GM18511 (cell line): ENCODE measurements around the gene TALDO1.

ENCODE experiments used
- ATAC-seq: cut with Tn5 transposase; IDR thresholded peaks from one replicate; pipeline ENCODE4 v1.9.1; 2021; ENCODE audit warnings: mild to moderate bottlenecking, moderate library complexity; ENCODE audit not compliant: unreplicated experiment

Gene TALDO1

GRCh38 chr11:798093-798713 lies 50.9 kb downstream of the TALDO1 start, which contains the start of gene SLC25A22:
TSS of gene SLC25A22 (minus strand) at chr11:798281. CDS start at chr11:795006, 3,275 bp downstream.
- ATAC-seq, result peak; percentile 71

DNA sequence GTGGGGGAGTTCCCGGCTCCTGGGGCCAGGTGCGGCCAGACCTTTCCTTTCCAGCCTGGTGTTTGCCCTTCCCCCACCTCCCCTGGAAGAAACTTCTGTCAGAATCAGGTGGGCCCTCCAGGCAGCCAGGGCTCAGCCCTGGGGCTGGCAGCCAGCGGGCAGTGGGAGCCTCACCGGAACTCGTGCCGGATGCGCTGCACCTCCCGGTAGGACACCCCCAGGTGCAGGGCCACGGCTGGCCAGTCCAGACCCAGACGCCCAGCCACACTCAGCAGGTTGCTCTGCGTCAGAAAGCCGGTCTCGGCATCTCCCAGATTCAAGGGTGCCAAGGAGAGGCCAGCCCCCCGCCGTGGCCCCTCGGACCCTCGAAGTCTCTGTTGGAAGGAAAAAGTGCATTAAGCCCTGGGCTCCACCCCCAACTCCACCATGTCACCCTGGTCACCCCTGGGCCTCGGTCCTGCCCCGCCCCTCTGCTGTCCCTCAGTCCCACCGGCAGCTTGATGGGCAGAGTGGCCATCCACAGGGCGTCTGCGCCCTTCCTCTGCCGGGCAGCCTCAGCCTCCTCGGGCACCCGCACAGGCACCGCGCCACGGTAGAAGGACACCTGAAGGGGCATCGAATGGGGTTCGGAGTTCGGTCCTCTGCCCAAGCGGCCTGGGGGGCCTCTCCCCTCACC lies 52.5 kb downstream of the TALDO1 start:
- no peak for ATAC-seq

- no peak for ATAC-seq
Observed at GRCh38 chr11:800473-800872, 53.2 kb downstream of the TALDO1 start.

DNA sequence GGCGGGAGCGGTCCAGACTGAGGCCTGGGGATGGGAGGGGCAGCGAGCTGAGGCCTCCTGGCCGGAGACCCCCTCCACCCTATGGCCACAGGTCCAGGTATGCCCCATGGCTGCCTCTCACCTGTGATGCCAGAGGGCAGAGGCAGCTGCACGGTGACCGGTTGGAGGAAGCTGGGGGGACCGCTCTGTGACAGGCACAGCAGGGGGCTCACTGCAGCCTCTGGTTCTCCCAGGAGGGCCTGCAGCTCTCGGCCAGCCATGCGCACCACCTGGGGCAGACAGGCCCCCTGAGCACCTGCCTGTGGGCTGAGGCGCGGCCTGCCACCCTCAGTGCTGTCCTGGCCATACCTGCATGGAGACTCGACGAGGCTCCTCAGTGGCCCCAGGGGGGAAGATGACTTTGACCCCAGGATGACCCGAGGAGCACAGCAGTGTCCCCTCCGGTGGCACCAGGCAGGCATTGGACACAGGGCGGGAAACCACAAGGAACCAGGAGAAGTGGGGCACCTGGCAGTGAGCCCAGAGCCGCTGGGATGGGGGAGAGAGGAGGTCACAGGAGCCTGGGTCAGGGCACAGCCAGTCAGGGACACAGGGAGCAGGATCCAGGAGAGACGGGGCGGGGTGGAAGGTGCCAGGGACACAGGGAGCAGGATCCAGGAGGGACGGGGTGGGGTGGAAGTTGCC lies 54.0 kb downstream of the TALDO1 start:
- no peak for ATAC-seq

- no peak for ATAC-seq
Observed at GRCh38 chr11:802018-802617, 54.9 kb downstream of the TALDO1 start.

DNA sequence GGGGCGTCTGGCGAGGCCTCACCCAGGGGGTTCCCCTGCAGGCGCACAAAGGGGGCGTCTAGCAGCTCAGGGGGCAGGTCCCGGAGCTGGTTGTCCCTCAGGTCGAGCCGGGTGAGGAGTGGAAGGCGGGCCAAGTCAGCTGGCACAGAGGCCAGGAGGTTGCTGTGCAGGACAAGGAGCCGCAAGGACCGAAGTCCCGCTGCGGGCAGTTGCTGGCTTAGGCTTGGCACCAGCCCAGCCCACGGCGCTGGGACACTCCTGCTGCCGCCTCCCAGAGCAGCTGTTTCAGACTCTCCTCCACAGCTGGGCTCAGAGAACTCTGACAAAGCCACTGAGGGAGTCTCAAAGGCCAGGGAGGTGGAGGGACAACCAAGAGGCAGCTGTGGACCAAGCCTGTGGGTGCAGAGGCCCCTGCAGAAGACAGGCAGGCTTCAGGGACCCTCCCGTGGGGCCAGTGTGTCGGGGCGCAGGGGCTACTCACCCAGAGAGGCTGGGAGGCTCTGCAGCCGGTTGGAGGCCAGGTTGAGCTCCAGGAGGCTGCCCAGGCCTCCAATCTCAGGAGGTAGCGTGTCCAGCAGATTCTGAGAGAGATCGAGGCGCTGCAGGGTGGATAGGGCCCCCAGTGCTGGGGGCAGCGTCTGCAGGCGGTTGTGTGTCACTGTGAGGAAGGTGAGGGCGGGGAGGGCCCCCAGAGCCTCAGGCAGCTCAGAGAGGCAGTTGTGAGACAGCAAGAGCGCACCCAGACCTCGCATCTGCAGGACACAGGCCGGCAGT lies 55.6 kb downstream of the TALDO1 start:
- ATAC-seq, result no peak

- ATAC-seq, result no peak
Observed at GRCh38 chr11:803467-803742, 56.1 kb downstream of the TALDO1 start.

- ATAC-seq, result no peak
Observed at GRCh38 chr11:803770-804598, 56.7 kb downstream of the TALDO1 start.

DNA sequence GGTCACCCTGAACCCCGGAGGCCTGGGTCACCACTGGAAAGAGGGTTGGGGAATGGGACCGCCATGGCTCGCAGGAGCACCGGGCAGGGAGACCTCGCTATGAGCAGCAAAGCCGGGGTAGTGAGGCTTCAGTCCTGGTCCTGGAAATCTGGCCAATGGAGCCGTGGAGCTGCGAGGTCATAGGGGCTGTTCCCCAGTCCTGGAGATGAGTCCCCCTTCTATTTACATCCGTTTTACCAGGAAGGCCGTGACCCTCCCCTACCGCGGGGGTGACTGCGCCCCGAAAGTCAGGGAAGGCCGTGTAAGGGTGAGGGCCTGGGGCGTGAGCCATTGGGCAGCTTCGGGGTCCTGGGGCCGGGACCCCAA lies 57.3 kb downstream of the TALDO1 start:
- ATAC-seq, result no peak

GRCh38 chr11:808427-809286 lies 61.4 kb downstream of the TALDO1 start:
- no peak for ATAC-seq

DNA sequence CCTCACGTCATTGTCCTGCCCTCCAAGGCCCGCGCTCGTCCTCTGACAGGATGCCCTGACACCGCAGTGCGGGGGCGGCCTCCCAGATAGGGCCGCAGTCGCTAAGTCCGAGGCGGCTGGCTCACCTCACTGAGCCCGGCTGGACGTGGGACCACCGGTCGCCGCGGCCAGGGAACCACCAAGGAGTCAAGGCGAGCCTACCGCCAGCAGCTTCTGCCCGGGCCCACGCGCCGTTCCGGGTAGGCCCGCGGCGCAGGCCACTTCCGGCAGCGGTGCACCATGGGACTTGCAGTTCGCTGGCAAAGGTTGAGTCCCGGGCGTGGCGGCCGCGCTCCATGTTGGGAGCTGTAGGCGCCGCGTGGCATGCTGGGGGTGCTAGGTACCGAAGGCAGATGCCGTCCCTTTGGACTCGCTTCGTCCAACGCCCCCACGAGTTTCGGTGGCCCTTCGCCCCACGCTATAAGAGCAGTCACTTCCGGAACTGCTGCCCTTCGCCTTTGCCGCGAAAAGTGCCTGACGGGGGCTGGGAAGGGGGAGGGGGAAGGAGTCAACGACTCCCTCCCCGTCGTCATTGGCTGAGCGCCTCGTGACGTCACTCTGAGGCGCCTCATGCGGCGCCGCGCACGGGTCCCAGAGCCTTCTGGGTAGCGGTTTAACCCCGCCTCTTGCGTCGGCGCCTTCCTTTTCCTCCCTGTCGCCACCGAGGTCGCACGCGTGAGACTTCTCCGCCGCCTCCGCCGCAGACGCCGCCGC lies 62.2 kb downstream of the TALDO1 start, which contains the start of gene RPLP2:
TSS of gene RPLP2 (plus strand) at position 681 of the 753 bp plus-strand sequence. CDS start 268 bp downstream, outside the sequence.
- ATAC-seq, result peak; percentile 69

DNA sequence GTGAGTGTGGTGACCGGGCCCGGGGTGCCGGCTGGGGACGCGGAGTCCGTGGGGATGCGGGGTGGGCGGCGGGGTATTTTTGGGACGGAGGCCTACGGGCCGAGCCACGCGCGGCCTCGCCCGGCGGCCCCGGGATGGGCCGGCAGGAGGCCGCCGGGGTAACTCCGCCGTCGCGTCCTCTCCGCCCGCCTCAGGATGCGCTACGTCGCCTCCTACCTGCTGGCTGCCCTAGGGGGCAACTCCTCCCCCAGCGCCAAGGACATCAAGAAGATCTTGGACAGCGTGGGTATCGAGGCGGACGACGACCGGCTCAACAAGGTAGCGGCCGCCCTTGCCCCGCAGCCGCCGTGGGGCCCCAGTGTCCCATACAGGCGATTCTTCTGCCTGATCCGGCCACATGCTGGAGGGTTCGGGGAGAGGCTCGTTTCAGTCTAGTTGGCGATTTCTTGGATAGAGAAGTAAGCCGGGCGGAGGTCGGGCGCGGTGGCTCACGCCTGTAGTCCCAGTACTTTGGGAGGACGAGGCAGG lies 62.8 kb downstream of the TALDO1 start:
- ATAC-seq, result peak; percentile 14

DNA sequence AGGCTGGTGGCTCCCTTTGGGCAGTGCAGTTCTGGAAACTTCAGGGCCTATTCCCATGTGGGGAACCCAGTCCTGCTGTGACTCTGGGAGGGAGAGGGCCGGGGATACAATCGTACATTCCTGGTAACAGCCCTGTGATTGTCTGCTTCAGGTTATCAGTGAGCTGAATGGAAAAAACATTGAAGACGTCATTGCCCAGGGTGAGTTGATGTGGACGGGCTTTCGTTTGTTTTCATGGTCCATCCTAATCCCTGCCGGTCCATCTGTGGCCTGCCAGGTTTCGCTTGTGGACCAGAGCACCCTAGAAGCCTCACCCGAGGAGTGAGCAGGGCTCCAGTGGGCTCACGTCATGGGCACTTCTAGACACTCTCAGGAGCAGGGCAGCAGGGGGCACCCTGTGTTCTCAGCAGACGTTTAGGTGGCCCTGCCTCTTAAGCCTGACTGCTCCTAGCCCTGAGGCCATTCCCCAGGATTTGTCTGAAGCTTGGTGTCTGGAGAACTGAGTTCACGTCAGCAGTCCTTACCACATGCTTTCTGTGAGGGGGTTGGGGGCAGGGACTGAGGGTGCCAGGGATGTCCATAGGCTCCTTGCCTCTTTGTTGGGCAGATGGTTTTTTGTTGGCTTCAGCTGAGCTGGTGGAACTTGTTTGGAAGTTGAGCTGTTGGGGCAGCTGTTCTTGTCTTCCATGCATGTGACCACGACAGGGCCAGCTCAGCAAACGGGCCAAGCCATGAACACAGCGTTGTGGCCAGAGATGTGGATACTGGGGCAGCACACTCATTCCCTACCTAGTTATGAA lies 64.4 kb downstream of the TALDO1 start:
- no peak for ATAC-seq

DNA sequence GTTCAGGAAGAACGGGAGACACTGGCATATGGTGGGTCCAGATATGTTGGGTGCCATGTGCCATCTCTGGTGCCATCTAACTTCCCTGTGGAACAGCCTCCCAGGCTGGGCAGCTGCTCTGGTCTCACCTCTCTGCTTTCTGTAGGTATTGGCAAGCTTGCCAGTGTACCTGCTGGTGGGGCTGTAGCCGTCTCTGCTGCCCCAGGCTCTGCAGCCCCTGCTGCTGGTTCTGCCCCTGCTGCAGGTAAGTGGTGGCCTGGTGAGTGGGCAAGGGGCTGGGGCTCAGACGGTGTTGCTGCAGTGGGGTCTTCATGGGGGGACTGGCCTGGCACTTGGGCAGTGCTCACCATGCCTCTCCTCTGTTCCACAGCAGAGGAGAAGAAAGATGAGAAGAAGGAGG lies 65.1 kb downstream of the TALDO1 start:
- ATAC-seq, result no peak

DNA sequence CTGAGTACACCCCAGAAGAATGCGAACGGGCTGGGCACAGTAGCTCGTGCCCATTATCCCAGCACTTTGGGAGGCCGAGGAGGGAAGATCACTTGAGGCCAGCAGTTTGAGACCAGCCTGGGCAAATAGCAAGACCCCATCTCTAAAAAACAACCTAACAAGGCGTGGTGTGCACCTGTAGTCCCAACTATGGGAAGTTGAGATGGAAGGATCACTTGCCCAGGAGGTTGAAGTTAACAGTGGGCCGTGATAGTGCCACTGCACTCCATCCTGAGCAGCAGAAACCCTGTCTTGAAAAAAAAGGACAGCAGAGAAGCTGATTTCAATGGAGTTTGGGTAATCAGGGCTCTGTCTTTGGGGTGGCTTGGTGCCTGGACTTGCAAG lies 65.8 kb downstream of the TALDO1 start:
- ATAC-seq, result no peak

- no peak for ATAC-seq
Observed at GRCh38 chr11:813456-814096, 66.3 kb downstream of the TALDO1 start.
